Measurements from ENCODE around the gene N4BP2. TPM values are rescaled to one million over a fixed set of nuclear protein-coding genes. Genes with fewer than 3 reads are reported as not detected.

The N4BP2 gene
- total RNA-seq, 6 experiments from 2014 or later: 1.0 to 2.1 (median 1.9) TPM

GRCh38 chr4:40200875-40201801 is 144.5 kb downstream of the N4BP2 start:
- Mint-ChIP-seq H3K27me3 (ENCODE audit: insufficient read depth) (peaks cover 32% of the 10 kb centered on the region), H3K36me3 (ENCODE audit: low read depth) (no peaks in the 10 kb centered on the region), H3K27ac (no peak overlapping the region)

DNA sequence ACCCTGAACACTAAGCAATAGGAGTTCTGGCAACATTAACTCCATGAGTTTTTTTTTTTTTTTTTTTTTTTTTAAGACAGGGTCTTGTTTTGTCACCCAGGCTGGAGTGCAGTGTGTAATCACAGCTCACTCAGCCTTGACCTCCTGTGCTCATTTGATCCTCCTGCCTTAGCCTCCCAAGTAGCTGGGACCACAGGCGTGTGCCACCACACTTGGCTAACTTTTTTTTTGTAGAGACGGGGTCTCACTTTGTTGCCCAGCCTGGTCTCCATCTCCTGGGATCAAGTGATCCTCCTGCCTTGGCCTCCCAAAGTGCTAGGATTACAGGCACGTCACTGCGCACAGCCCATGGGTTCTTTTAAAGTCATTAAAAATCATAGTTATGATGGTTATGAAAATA is 145.2 kb downstream of the N4BP2 start:
- H3K4me3 Mint-ChIP-seq: no peak overlapping the region
- H3K27ac Mint-ChIP-seq: no peak overlapping the region
- H3K36me3 Mint-ChIP-seq (ENCODE audit: low read depth): no peaks in the 10 kb centered on the region
- peaks cover 5% of the 10 kb centered on the region; the same call in 1 of the 2 replicates for H3K4me1 Mint-ChIP-seq (ENCODE audit: low read depth)
- TF ChIP-seq, protein P1, sequence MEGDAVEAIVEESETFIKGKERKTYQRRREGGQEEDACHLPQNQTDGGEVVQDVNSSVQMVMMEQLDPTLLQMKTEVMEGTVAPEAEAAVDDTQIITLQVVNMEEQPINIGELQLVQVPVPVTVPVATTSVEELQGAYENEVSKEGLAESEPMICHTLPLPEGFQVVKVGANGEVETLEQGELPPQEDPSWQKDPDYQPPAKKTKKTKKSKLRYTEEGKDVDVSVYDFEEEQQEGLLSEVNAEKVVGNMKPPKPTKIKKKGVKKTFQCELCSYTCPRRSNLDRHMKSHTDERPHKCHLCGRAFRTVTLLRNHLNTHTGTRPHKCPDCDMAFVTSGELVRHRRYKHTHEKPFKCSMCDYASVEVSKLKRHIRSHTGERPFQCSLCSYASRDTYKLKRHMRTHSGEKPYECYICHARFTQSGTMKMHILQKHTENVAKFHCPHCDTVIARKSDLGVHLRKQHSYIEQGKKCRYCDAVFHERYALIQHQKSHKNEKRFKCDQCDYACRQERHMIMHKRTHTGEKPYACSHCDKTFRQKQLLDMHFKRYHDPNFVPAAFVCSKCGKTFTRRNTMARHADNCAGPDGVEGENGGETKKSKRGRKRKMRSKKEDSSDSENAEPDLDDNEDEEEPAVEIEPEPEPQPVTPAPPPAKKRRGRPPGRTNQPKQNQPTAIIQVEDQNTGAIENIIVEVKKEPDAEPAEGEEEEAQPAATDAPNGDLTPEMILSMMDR (IDR thresholded peaks at IDR 0.05): no peak
- H3K27me3 Mint-ChIP-seq (ENCODE audit: insufficient read depth): peaks cover 32% of the 10 kb centered on the region
- H3K9me3 Mint-ChIP-seq: no peaks in the 10 kb centered on the region
- no peak for DNase-seq

More at GRCh38 chr4:40200875-40201801, 144.5 kb downstream of the N4BP2 start:
- TF ChIP-seq, protein P1 (IDR thresholded peaks at IDR 0.05): no peak
- H3K4me1 Mint-ChIP-seq (ENCODE audit: low read depth): peaks cover 5% of the 10 kb centered on the region; the same call in 1 of the 2 replicates
- H3K9me3 Mint-ChIP-seq: no peaks in the 10 kb centered on the region
- no peak for DNase-seq
- H3K4me3 Mint-ChIP-seq: no peak overlapping the region

GRCh38 chr4:40202474-40202873 is 145.8 kb downstream of the N4BP2 start:
- Mint-ChIP-seq H3K27ac (no peak overlapping the region), H3K9me3 (no peaks in the 10 kb centered on the region), H3K4me3 (no peak overlapping the region), H3K27me3 (ENCODE audit: insufficient read depth) (peaks cover 32% of the 10 kb centered on the region), H3K4me1 (ENCODE audit: low read depth) (peaks cover 5% of the 10 kb centered on the region; the same call in 1 of the 2 replicates), H3K36me3 (ENCODE audit: low read depth) (no peaks in the 10 kb centered on the region)
- no peak for DNase-seq
- TF ChIP-seq, protein P1 (IDR thresholded peaks at IDR 0.05): no peak

- TF ChIP-seq, protein P1 (IDR thresholded peaks at IDR 0.05): no peak
- DNase-seq: no peak
- Mint-ChIP-seq H3K4me3 (no peak overlapping the region), H3K4me1 (ENCODE audit: low read depth) (peaks cover 5% of the 10 kb centered on the region; the same call in 1 of the 2 replicates), H3K36me3 (ENCODE audit: low read depth) (no peaks in the 10 kb centered on the region), H3K9me3 (no peaks in the 10 kb centered on the region), H3K27me3 (ENCODE audit: insufficient read depth) (peaks cover 30% of the 10 kb centered on the region), H3K27ac (no peak overlapping the region)
These were observed 148.0 kb downstream of the N4BP2 start for GRCh38 chr4:40204507-40205258.

DNA sequence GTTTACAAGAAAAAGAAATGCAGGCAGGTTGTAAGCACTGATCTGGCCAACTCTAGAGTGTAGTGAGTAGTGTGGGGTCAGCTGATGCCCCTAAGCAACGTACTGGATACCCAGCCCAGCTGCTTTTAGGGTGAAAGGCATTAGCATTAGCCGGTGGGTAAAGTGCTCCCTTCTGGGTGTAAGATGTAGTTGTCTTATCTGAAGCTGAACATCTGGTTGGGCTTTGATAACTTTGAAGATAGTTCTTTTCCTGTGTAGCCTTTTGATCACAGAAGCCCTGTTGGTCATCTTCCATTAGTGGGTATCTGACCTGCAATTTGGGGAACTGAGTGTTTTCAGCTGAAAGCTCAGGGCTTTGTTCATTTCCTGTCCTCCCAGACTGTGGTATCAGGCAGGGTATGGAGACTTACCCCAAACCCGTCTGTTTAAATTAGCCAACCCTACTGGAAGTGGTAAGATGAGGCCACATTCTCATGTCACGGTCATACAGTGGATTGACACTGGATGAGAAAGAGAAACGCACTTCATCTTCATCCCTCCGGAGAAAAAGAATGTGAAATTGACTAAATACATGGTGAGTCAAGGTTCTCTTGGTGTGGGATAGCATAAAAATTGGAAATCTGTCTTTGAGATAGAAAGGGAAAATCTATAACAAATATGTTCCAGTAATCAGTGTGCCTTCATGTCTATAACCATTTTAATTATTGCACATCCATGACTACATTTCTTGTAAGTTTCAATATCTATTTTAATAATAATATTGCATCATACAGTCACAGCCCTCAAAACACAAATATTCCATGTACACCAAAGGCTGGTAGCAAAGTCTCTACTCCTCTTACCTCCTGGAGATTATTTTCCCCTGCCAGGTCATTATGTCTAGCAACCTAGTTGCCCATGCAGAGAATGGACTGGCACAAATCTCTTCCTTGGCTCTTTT is 148.9 kb downstream of the N4BP2 start:
- Mint-ChIP-seq H3K36me3 (ENCODE audit: low read depth) (no peaks in the 10 kb centered on the region), H3K27me3 (ENCODE audit: insufficient read depth) (peaks cover 29% of the 10 kb centered on the region), H3K4me1 (ENCODE audit: low read depth) (peaks cover 2% of the 10 kb centered on the region; the same call in 1 of the 2 replicates), H3K9me3 (no peaks in the 10 kb centered on the region), H3K4me3 (no peak overlapping the region), H3K27ac (no peak overlapping the region)
- no peak for DNase-seq
- TF ChIP-seq, protein P1 (IDR thresholded peaks at IDR 0.05): no peak
